Measurements from ENCODE around the gene CFAP300.

Gene CFAP300

GRCh38 chr11:102114032-102114431, 66.8 kb downstream of the CFAP300 start:
- TF ChIP-seq, protein P1, sequence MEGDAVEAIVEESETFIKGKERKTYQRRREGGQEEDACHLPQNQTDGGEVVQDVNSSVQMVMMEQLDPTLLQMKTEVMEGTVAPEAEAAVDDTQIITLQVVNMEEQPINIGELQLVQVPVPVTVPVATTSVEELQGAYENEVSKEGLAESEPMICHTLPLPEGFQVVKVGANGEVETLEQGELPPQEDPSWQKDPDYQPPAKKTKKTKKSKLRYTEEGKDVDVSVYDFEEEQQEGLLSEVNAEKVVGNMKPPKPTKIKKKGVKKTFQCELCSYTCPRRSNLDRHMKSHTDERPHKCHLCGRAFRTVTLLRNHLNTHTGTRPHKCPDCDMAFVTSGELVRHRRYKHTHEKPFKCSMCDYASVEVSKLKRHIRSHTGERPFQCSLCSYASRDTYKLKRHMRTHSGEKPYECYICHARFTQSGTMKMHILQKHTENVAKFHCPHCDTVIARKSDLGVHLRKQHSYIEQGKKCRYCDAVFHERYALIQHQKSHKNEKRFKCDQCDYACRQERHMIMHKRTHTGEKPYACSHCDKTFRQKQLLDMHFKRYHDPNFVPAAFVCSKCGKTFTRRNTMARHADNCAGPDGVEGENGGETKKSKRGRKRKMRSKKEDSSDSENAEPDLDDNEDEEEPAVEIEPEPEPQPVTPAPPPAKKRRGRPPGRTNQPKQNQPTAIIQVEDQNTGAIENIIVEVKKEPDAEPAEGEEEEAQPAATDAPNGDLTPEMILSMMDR (IDR thresholded peaks at IDR 0.05; ENCODE audit: unreplicated experiment in 3 of 3) = no peak
- H3K36me3 Mint-ChIP-seq (ENCODE audit: low read depth) = peaks cover 30% of the 10 kb centered on the region
- peak overlapping the region; percentile 91 to 100 (median 100) for H3K27ac Mint-ChIP-seq
- no peaks in the 10 kb centered on the region for H3K9me3 Mint-ChIP-seq
- peak overlapping the region; percentile 82 to 98 (median 96) for H3K4me3 Mint-ChIP-seq
- H3K27me3 Mint-ChIP-seq (ENCODE audit: low read depth) = no peaks in the 10 kb centered on the region
- H3K4me1 Mint-ChIP-seq = peaks cover 63% of the 10 kb centered on the region

DNA sequence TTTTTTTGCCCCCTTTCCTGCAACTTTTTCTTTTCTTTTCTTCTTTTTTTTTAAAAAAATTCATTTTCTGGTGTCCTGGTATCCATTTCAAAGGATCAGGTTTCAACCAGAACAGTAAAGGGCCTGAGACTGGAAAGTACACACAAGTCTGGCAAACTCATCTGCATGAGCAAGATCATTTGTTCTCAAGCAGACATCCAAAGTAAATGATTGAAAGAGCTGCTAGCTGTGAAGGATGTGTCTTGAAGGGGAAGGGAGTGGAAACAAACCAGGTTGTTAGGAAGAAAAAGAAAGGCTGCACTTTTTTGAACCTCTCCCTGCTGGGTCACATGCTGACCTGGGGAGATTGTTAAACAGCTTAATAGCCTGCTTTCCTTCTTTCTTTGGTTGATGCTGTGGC, 68.3 kb downstream of the CFAP300 start:
- H3K9me3 Mint-ChIP-seq = no peaks in the 10 kb centered on the region
- peaks cover 68% of the 10 kb centered on the region for H3K4me1 Mint-ChIP-seq
- H3K27ac Mint-ChIP-seq = peak overlapping the region; percentile 79 to 100 (median 86)
- peak overlapping the region; percentile 41 to 66 (median 63) for H3K4me3 Mint-ChIP-seq
- H3K36me3 Mint-ChIP-seq (ENCODE audit: low read depth) = peaks cover 35% of the 10 kb centered on the region
- H3K27me3 Mint-ChIP-seq (ENCODE audit: low read depth) = no peaks in the 10 kb centered on the region
- TF ChIP-seq, protein P1 (IDR thresholded peaks at IDR 0.05; ENCODE audit: unreplicated experiment in 3 of 3) = no peak

- TF ChIP-seq, protein P1 (IDR thresholded peaks at IDR 0.05; ENCODE audit: unreplicated experiment in 3 of 3) = no peak
- peaks cover 42% of the 10 kb centered on the region for H3K36me3 Mint-ChIP-seq (ENCODE audit: low read depth)
- no peaks in the 10 kb centered on the region for H3K9me3 Mint-ChIP-seq
- H3K27ac Mint-ChIP-seq = peak overlapping the region; percentile 79 to 100 (median 86)
- H3K4me3 Mint-ChIP-seq = peak overlapping the region in 2 of 3 experiments; percentile 16 to 18
- H3K27me3 Mint-ChIP-seq (ENCODE audit: low read depth) = no peaks in the 10 kb centered on the region
- peaks cover 71% of the 10 kb centered on the region for H3K4me1 Mint-ChIP-seq
Measured at GRCh38 chr11:102116453-102117205, 69.4 kb downstream of the CFAP300 start.

DNA sequence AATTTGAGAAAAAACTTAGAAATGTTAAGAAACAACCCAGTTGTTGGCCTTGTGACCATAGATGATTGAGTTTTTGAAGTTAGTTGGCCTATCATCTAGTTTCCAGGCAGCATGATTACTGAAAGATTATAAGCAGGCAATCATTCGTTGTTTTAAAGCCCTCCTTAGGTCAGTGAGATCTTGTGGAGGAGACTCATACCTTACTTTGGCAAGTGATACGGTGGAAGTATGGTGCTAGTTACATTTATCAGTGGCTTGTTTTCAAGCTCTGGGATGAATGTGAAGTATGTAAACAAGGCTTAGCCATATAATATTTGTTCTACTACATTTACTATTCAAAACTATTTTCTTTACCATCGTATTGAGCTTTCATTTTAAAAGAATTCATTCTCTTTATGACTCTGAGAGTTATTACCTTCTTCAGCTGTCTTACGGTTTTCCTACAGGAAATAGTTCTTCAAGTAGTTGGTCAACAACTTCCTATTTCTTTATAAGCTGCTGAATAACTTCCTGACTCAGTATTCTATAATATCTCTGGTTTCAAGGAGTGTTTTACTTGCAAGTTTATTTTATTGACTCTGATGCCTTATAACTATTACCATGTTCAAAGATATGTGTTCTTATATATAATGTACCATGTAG, 70.4 kb downstream of the CFAP300 start:
- Mint-ChIP-seq H3K4me3 (peak overlapping the region in 2 of 3 experiments; percentile 3 to 26), H3K36me3 (ENCODE audit: low read depth) (peaks cover 52% of the 10 kb centered on the region), H3K27ac (peak overlapping the region; percentile 79 to 100 (median 86)), H3K27me3 (ENCODE audit: low read depth) (no peaks in the 10 kb centered on the region), H3K4me1 (peaks cover 68% of the 10 kb centered on the region), H3K9me3 (no peaks in the 10 kb centered on the region)
- TF ChIP-seq, protein P1 (IDR thresholded peaks at IDR 0.05; ENCODE audit: unreplicated experiment in 3 of 3) = no peak

DNA sequence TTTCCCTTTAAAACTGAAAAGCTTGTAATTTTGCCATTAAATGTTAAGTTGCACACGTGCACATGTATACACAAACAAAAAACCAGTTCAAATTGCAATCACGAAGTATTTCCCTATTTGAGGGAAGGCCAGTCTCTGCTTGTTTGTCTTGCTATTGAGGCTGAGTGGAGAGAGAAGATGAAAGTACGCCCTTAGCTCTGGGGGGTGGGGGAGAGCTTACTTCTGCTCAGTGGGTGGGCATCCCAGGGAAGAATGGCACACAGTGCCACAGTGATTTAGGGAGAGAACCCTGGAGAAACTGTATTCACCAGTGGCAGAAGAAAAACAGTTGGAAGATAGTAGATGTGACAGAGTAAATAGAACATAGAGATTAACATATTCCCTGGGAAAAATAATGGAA, 71.7 kb downstream of the CFAP300 start:
- TF ChIP-seq, protein P1 (IDR thresholded peaks at IDR 0.05; ENCODE audit: unreplicated experiment in 3 of 3) = no peak
- peaks cover 64% of the 10 kb centered on the region for H3K36me3 Mint-ChIP-seq (ENCODE audit: low read depth)
- no peaks in the 10 kb centered on the region for H3K27me3 Mint-ChIP-seq (ENCODE audit: low read depth)

More for the DNA sequence above, 71.7 kb downstream of the CFAP300 start:
- H3K9me3 Mint-ChIP-seq = peaks cover 5% of the 10 kb centered on the region
- H3K4me1 Mint-ChIP-seq = peaks cover 61% of the 10 kb centered on the region
- peak overlapping the region in 2 of 3 experiments; percentile 59 to 62 for H3K4me3 Mint-ChIP-seq
- H3K27ac Mint-ChIP-seq = peak overlapping the region; percentile 39 to 87 (median 50)
